GM19467 (cell line): ENCODE measurements around the gene ANKRD35.
"Not testable (repeated sequence)": the region's sequence is repeated elsewhere in the genome, so short reads cannot be mapped to it uniquely, and the experiment has no call there.

Experiments
- ATAC-seq: cut with Tn5 transposase; IDR thresholded peaks from one replicate; pipeline ENCODE4 v1.9.1; 2021; ENCODE audit warnings: mild to moderate bottlenecking, moderate library complexity; ENCODE audit not compliant: unreplicated experiment

ANKRD35 gene

DNA sequence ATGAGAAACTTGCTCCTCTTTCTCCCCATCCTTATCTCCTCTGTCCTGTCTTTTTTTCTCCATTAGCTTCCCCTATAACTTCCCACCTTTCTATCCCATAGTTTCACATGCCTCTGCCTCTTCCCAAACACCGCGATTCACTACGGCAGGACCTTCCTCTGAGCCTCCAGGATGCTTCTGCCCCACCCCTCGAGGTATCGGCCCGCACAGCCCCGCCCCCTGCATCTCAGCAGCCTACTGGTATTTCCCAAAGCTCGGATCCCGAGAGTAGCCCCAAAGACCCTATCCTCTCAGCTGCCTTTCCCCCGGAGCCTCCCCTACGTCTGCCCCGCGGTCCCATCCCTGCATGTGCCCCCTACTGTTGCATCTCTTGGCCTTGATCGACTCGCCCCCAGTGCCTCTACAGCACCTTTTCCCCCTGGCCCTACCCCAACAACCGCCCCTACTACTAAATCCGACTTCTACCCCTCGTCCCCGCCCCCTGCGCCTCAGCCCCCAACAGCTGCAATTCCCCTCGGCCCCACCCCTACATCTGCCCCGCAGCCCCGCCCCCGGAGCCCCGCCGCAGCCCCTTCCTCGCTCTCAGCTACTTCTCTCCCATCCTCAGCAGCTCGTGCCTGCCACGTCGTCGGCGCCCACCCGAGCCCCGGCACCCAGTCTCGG lies 27.3 kb downstream of the ANKRD35 start:
- ATAC-seq: no peak

- ATAC-seq: no peak
These were observed 28.5 kb downstream of the ANKRD35 start for GRCh38 chr1:145857170-145857569.

DNA sequence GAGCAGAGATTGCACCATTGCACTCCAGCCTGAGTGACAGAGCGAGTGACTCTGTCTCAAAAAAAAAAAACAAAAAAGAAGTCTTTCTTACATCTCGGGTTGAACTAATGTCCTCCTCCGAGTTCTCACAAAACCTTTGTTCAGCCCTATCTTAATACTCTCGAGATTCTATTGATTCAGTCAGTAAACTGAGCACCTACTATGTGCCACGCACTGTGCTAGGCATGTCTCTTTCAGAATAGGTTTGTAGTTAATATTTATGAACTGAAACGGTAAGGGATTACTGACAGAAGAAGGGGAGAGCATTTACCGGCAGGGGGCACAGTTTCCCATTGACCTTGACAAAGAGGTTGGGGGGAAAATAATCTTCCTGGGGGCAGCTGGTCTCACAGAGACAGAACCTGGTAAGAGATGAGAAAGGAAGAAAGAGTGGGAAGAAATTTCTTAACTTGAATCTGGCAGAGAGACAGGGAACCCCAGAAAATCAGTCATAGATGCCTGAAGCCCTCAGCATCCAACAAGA lies 30.2 kb downstream of the ANKRD35 start:
- ATAC-seq: no peak

DNA sequence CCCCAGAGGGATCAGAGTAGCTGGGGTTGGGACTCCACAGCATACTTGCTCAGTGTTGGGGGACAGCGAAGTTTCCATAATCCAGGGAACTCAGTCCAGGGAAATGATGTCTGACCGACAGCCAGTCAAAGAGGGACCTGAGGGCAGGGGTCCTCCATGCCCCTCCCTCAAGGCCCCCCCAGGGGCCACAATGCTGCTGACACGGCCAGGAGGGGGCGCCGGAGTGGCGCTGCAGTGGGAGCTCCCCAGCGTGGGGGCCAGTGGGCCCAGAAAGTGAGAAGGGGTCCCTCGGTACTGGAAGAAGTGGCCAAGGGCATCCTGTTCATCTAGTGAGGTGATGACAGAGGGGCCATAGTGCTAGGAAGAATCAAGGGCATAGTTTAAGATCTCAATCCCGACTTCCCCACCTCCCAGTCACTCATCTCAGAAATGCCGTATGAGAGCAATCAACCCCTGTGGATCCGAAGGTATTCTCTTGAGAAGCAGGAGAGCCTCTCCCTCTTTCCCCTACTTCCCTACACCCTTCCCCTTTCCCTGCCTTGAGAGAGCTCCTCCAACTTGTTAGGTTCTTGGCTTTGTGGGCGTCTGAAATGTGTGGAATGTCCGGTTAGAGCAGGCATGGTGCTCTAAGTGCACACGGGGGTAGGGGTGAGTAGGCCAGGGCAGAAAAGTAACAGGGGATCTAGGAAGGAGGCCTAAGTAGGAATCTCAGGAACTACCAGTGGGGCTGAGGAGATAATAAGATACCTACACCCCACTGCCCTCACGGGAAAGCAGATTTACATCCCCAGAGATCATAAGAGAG lies 36.1 kb downstream of the ANKRD35 start:
- no peak for ATAC-seq

GRCh38 chr1:145847827-145848226 lies 37.8 kb downstream of the ANKRD35 start:
- no peak for ATAC-seq

DNA sequence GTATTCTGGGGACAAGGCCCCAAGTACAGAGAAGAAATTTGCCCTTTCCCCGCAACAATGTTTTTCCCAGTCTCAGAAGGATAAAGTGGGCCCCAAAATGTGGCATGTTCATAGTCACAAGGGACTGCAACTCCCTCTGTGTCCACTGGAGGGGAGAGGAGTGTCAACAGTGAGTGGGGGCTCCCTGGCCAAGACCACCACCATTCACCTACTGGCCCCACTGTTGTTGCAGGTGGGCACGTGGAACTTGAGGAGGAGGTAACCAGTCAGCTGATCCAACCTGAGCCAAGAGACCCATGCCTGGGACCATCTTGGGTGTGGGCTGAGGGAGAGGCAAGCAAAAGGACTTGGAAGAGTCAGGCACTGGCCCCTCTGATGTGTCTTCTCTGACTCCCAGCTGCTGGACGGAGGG lies 39.5 kb downstream of the ANKRD35 start:
- ATAC-seq: no peak

DNA sequence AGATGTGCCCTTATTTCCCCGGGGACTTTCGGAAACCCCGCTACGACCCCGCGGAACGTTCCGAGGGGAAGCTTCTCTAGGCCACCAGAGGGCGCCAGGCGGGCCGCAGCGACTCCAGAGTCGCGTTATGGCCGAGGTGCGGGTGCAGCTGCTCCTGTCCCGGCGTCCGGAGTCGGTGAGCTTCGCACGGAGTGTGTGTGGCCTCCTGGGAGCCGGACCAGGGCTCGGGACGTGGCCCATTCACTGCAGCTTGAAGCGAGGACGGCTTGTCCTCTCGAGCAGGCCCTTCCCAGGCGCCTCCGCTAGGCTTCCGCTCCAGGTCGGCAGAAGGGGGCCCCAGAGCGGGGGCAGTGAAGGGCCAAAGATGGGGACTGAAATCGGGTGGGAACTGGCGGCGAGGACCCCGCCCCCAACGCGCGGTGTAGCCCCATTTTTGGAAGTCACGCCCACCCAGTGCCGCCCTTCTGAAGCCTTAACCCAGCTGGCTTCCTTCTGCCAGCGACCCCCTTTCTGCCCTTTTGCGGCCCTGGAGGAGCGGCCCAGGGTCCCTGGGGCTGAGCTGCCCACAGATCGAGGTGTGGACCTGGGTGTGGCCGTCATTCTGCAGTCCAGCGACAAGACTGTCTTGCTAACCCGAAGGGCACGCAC lies 40.0 kb downstream of the ANKRD35 start, which contains the start of gene NUDT17:
Gene NUDT17 (plus strand): TSS at position 117 of the 648 bp plus-strand sequence. CDS start 11 bp downstream, at position 128.
- ATAC-seq: peak; percentile 51

DNA sequence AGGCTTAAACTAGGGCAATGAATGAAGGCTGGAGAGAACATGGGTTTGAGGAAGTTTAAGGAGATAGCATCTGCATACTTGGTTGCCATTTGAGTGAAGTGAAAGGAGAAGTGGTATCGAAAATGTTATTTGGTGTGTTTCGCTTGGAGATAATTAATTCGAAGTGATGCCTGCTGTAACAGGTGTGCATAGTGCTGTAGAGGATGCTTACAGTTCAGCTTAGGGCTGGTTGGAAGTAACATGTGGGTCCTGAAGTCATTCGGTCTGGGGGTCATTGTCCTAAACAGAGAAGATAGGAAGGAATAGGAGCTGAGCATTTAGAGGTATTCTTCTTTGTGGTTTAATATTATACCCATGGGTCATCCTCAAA lies 40.5 kb downstream of the ANKRD35 start:
- peak; percentile 61 for ATAC-seq

GRCh38 chr1:145843031-145843430 lies 42.6 kb downstream of the ANKRD35 start:
- ATAC-seq: no peak

- no peak for ATAC-seq
These were observed 48.0 kb downstream of the ANKRD35 start for GRCh38 chr1:145837656-145838055.

GRCh38 chr1:145830810-145831209 lies 54.9 kb downstream of the ANKRD35 start:
- ATAC-seq: not testable (repeated sequence)

GRCh38 chr1:145828367-145829026 lies 57.2 kb downstream of the ANKRD35 start:
- ATAC-seq: no peak

DNA sequence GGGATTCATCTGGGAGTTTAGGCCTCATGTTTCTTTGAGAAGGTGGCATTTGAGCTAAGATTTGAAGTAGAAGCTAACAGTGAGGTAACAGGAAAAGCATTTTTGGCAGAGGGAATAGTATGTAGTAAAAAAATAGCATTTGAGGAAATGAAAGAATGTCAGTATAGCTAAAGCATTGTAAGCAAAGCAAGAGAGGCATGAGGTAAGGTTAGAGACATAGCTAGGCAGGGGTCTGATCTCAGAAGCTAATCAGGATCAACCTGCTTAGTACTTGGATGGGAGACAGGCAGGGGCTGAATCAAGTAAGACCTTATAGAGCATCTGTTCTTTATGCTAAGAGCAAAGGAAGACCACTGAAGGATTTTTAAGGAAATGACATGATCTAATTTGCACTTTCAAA lies 57.7 kb downstream of the ANKRD35 start:
- ATAC-seq: no peak

GRCh38 chr1:145826030-145826429 lies 59.6 kb downstream of the ANKRD35 start:
- ATAC-seq: no peak

GRCh38 chr1:145824499-145824842 lies 61.2 kb downstream of the ANKRD35 start:
- ATAC-seq: no peak

DNA sequence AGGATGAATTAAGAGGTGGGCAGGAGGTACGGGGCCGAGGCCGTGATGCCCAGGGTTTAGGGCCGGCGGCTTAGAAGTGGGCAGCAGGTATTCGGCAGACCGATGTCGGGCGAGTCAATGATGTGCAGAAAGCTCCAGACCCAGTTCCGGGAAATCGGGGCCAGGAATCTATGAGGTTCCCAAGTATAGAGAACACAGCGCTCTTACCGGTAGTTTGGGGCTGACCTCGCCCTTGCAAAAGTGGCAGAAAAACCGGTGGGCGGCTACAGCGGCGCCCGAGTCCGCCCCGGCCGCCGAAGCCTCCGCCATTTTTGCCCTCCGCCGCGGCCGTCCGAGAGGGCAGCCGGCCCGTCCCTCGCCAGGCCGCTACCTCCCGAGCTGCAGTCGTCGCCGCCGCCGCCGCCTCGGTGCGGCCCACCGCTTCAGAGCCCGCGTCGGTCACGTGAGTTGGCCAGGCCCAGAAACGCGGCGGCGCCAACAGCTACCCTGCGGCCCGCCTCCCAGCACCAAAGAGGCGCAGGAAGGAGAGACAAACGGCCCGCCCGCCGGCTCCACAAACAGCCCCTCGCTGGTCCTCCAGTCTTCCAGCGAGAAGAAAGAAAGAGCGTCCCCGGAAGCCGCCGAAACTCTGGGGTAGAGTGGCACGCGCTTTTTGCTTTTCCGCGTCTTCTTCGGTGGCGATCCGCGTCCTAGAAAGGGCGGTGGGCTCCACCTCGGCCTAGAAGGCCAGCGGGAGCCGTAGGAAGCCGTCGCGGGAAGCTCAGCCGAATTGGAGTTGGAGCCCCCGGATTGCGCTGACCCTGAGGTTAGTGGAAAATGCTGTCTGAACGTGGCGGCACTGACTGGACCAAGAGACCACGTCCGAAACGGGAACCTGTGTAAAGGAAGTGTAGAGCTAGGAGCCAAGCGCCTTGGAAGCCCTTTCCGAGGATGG lies 61.8 kb downstream of the ANKRD35 start, which contains the start of the genes POLR3C and RNF115:
Gene POLR3C (plus strand): TSS at position 636 of the 934 bp plus-strand sequence. CDS start 1,577 bp downstream, outside the sequence.
Gene RNF115 (minus strand): TSS at position 531 of the 934 bp plus-strand sequence. CDS start 222 bp downstream, at position 309.
- peak; percentile 91 for ATAC-seq

DNA sequence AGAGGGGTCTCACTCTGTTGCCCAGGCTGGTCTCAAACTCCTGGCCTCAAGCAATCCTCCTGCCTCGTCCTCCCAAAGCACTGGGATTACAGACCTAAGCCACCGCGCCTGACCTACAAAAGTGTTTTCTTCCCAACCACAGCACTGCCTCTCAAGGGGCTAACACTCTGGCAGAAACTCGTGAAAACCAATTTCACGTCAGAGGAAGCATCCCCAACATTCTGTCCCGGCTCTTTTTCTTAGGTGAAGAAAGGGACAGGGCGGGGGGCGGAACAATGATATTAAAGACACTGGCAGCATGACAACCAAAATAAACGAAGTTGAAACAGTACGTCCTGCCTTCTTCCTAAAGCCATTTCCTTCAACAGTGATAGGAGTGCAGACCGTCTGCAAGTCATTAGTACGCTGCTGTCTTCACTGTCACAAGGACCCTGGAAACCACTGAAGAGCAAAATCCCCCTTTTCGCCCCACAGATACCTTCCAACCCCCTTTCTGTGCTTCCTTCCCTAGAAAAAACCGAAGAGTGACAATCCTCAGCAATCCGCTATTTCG lies 62.8 kb downstream of the ANKRD35 start:
- ATAC-seq: not testable (repeated sequence)

DNA sequence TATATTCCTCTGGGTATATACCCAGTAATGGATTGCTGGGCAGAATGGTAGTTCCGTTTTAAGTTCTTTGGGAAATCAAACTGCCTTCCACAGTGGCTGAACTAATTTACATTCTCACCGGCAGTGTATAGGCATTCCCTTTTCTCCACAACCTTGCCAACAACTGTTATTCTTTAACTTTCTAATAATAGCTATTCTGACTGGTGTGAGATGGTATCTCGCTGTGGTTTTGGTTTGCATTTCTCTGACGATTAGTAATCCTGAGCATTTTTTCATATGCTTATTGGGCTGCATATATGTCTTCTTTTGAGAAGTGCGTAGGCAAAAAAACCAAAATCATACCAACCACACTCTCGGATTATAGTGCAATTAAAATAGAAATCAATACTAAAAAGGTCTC lies 67.6 kb downstream of the ANKRD35 start:
- not testable (repeated sequence) for ATAC-seq
